NCI-H446 treated with DMSO at 0.1 percent for 48 hours (cell line): ENCODE measurements around the gene SUCLG1.

Source experiments
- DNase-seq: peaks from one replicate; lab custom pipeline; 2025; lab: John Stamatoyannopoulos, UW

SUCLG1 gene

GRCh38 chr2:84461310-84461709 lies 2.2 kb upstream of the SUCLG1 start:
- no peak for DNase-seq

DNA sequence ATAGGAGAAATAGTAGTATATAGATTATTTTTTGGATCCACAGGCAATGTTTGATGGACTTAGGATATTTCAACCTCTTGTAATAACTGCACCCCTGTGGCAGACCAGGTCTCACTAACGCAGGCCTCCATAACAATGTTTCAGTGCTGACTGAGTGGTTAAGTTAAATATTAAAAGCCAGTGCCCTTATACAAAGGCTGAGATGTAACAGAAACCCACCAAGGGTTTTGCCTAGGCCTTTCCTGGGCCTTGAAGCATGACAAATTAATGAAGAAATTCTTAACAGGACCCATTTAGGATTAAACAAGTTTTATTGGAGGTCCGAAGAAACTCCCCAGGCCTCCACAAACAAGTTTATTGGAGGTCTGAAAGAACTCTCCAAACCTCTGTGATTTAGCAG lies 1.6 kb upstream of the SUCLG1 start:
- no peak for DNase-seq

- no peak for DNase-seq
These were observed 907 bp upstream of the SUCLG1 start for GRCh38 chr2:84459944-84460429.

DNA sequence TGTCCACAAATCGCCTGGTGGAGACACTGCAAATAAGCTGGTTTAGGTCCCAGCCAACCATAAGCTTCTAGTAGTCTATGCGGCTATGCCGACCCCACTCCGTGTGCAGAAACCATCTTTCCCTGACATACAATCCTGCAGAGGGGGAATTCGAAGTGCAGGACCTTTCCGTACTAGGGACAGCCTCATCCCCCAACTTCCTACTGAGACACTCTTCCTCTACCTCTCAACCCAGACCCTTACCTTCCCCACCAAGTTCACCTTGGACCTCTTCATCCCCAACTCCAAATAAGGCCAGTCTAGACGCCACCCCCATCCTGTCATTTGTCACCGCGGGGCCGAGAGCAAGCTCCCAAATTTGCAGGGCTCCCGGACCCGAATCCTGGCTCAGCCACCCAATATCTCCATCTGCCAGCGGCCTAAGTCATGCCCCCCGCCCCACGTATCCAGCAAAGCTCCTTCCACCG lies 496 bp downstream of the SUCLG1 start:
- no peak for DNase-seq

DNA sequence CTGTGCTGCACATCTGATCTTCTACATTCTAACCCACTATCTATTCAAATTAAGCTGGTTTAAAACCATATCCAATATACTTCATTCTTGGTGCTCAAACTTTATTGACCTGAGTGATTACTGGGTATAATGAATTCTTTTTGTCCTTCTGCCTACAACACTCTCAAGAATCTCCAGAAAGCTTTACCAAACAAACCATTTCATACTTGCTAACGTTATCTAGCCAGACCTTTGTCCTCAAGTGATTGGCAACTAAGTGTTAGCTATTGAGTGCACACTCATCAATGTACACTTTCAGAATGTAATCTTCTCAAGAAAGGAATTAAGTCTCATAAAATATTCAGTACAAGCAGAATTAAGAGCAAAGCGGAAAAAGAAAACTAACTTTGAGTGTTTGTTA lies 1.4 kb downstream of the SUCLG1 start:
- no peak for DNase-seq

DNA sequence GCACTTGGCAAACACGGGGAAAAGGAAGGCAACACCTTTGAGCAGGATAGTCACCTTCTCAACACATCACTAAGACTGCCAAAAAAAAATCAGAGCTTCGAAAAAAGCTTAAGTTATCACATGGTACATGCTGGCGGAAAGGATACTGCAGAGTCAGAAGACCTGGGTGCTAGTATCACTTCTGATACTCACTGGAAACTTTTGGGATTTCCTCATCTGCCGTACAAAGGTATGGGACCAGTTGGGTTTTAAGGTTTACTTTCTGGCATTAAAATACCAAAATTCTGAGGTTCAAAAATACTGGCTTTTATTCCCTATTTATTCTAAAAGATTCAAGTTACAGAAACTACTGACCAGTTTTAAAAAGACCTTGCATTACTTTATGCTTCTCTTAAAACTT lies 2.9 kb downstream of the SUCLG1 start:
- no peak for DNase-seq

GRCh38 chr2:84454581-84454980 lies 4.5 kb downstream of the SUCLG1 start:
- DNase-seq: no peak

- DNase-seq: no peak
These were observed 6.5 kb downstream of the SUCLG1 start for GRCh38 chr2:84452624-84453023.

DNA sequence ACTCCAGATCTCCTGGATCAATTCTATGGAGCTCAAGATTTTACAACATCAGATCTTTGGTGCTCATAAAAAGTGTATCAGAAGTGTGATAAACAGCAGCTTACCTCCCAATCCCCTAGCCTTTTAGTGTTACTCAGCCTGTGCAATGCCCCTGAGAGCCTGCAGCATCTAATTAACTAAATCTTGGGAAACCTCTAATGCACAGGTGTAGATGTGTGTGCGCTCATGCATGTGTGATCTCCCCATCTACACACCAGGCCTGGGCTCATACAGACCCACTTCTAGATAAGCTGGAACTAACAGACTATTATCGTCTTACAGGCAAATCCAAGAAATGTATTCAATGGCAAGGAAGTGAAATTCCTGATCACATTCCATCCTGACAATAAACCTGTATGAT lies 7.5 kb downstream of the SUCLG1 start:
- DNase-seq: no peak

- no peak for DNase-seq
These were observed 8.5 kb downstream of the SUCLG1 start for GRCh38 chr2:84450288-84451227.

- no peak for DNase-seq
These were observed 9.4 kb downstream of the SUCLG1 start for GRCh38 chr2:84449711-84450110.

- no peak for DNase-seq
These were observed 10.0 kb downstream of the SUCLG1 start for GRCh38 chr2:84449055-84449454.

GRCh38 chr2:84443477-84443876 lies 15.6 kb downstream of the SUCLG1 start:
- DNase-seq: peak; percentile 13

- DNase-seq: no peak
These were observed 16.2 kb downstream of the SUCLG1 start for GRCh38 chr2:84442888-84443287.

DNA sequence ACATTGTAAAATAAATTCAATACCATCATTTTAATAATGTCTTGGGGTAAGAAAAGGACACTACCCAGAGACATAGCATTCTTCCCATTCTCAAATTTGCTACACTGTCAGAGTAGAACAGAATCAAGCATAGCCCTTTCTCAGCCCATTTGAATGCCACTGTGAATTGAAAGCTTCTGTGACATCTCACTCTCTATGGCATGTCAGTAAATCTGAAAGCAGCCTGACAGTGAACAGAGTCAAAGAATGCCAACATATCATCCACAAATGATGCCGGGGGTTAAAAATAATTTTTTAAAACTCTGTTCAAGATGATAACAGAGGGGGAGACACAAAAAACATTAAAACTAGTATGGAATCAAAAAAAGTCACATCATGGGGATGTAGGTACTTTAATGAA lies 17.6 kb downstream of the SUCLG1 start:
- DNase-seq: no peak

GRCh38 chr2:84441036-84441435 lies 18.0 kb downstream of the SUCLG1 start:
- DNase-seq: no peak

DNA sequence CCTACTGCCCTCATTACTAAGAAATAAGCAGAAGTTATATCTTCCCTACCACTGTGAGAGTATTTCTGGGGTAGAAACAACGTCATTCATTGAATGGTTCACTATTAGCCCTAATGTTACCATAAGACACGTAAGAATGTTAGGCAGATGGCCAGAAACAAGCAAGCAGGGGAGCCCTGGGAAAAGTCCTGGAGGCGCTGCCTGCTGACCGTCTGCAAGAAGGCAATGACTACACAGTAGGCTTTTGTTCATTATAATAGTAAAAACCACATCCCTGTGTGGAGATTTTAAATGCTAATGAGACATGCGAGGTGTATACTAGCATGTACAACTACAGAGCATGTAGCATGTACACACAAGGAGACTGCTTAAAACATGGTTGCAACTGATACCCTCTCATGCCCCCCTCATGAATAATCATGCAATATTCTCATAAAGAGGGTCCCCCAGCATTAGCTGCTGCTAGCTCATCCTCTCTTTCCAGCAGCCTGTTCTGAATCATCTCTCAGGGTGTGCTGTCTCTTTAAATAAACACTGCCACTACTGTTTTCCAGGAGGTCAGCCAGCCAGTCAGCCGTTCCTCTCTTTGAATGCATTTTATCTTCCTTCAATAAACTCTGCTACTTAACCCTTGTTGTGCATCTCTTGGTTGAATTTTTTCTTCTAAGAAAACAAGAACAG lies 23.6 kb downstream of the SUCLG1 start:
- DNase-seq: no peak

- no peak for DNase-seq
These were observed 29.8 kb downstream of the SUCLG1 start for GRCh38 chr2:84429328-84429727.

DNA sequence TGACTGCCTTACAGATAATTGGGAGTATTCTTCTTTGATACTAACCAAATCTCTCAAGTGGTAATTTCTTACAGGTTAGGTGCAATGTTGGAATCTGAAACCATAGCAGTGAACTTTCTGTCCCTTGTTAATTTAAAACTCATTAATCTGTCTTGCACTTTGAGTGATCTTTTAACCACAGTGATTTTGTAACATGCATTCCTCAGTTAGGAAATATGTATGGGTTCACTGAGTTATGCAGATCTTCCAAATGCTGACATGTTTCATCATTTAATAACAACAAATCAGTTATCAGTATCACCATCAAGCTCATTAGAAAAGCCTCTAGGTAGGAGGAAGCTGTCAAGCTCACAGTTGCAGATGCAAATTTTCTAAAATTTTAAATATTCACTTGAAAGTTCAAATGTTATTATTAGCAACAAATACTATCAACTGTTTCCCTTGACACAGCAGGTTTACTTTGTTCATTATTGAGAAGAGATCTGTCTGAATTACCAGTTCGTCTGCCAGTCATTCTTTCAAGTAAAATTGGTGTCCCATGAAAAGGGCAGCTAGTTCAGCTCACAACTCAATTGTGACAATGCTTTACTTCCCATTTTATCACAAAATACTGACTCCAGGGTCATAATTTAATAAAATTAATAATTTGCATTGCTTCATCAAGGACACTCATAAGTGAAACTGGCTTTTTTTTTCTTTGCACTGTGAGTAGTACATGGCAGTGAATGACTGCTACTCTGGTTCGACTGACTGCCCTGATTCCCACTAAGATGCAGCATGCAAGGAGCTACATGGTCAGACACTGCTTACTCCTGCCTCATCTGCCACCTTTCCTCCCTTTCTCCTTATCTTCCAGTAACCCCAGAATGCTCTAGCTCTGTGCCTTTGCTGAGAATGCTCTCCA lies 31.6 kb downstream of the SUCLG1 start:
- no peak for DNase-seq

GRCh38 chr2:84425310-84425709 lies 33.8 kb downstream of the SUCLG1 start:
- no peak for DNase-seq

- no peak for DNase-seq
These were observed 34.9 kb downstream of the SUCLG1 start for GRCh38 chr2:84424152-84424551.

GRCh38 chr2:84421791-84422190 lies 37.3 kb downstream of the SUCLG1 start:
- no peak for DNase-seq
